ENCODE measurements around the gene SPOCK3. TPM values are rescaled to one million over a fixed set of nuclear protein-coding genes. Genes with fewer than 3 reads are reported as not detected.

Gene SPOCK3
- total and polyA plus RNA-seq, 2 of the 13 experiments (the other 11 are each of a cell fraction or from before 2014, with no cell fraction given): not detected

DNA sequence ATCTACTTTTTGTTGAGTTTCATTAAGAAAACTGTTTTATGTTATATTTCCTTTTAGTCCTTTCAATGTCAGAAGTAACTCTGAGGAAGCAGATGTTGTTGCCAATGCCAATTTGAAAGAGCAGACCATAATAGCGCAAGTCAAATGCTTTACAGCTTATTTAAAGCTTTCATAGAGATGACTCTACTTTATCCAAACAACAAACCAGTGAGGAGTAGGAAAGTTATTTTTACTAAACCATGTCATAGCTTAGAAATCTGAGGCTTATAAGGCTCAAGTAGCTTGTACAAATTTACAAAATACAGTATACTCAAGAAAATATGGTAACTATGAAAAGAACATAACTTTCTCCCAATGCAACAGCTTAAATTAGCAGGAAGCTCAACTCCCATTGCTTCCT, 40.1 kb upstream of the SPOCK3 start:
- ATAC-seq (no peak), DNase-seq (ENCODE audit: low spot score) (no peak), FAIRE-seq (no peak)
- no peak overlapping the region for H3K4me3 ChIP-seq (replicated peaks in 1 of 3; ENCODE audit: insufficient read depth in 1 of 3, low read depth in 2 of 3, low read length in 3 of 3)
- H3K79me2 ChIP-seq (ENCODE audit: insufficient read depth, low read length): no peaks in the 10 kb centered on the region
- BruUV-seq (replicated peaks): no TSS peak
- H3K9me3 ChIP-seq (ENCODE audit: low read length): no peaks in the 10 kb centered on the region
- ChIA-PET CTCF (ENCODE audit: low intra/inter-chr PET ratio, low total read pairs) (no interaction called here), POLR2A (no interaction called here)
- in situ Hi-C loops (cut with HindIII; ENCODE audit: extremely low pct_ligation_motif_present, low pct_unique_long_range_greater_than_20kb): no loop called here
- H3K36me3 ChIP-seq (replicated peaks in 1 of 2; ENCODE audit: control insufficient read depth in 1 of 2, insufficient read depth in 2 of 2, low read length in 2 of 2): no peaks in the 10 kb centered on the region
- TF ChIP-seq SYNCRIP (IDR thresholded peaks at IDR 0.05; ENCODE audit: insufficient read depth, low read depth, low read length) (no peak), ZNF563 (CRISPR knock-in tag; IDR thresholded peaks at IDR 0.05) (no peak), KLF13 (CRISPR knock-in tag; IDR thresholded peaks at IDR 0.05) (no peak), STAT5B (CRISPR knock-in tag; IDR thresholded peaks at IDR 0.05) (no peak), SIN3B (IDR thresholded peaks at IDR 0.05; ENCODE audit: low read length) (no peak), EED (CRISPR knock-in tag; IDR thresholded peaks at IDR 0.05) (no peak), ZNF354B (CRISPR knock-in tag; IDR thresholded peaks at IDR 0.05) (no peak), SIX4 (CRISPR knock-in tag; IDR thresholded peaks at IDR 0.05) (no peak), CREB1 (IDR thresholded peaks at IDR 0.05) (no peak), CREB1 (CRISPR knock-in tag; IDR thresholded peaks at IDR 0.05) (no peak), NFE2 (CRISPR knock-in tag; IDR thresholded peaks at IDR 0.05) (no peak)
- TF ChIP-seq, protein P1, sequence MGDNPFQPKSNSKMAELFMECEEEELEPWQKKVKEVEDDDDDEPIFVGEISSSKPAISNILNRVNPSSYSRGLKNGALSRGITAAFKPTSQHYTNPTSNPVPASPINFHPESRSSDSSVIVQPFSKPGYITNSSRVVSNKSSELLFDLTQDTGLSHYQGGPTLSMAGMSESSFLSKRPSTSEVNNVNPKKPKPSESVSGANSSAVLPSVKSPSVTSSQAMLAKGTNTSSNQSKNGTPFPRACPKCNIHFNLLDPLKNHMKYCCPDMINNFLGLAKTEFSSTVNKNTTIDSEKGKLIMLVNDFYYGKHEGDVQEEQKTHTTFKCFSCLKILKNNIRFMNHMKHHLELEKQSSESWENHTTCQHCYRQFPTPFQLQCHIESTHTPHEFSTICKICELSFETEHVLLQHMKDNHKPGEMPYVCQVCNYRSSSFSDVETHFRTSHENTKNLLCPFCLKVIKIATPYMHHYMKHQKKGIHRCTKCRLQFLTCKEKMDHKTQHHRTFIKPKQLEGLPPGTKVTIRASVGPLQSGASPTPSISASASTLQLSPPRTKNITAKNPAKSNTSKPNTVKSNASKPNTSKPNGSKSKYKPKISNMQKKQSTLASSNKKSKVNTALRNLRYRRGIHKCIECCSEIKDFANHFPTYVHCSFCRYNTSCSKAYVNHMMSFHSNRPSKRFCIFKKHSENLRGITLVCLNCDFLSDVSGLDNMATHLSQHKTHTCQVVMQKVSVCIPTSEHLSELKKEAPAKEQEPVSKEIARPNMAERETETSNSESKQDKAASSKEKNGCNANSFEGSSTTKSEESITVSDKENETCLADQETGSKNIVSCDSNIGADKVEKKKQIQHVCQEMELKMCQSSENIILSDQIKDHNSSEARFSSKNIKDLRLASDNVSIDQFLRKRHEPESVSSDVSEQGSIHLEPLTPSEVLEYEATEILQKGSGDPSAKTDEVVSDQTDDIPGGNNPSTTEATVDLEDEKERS (CRISPR knock-in tag; IDR thresholded peaks at IDR 0.05): no peak
- TF ChIP-seq, protein P2, sequence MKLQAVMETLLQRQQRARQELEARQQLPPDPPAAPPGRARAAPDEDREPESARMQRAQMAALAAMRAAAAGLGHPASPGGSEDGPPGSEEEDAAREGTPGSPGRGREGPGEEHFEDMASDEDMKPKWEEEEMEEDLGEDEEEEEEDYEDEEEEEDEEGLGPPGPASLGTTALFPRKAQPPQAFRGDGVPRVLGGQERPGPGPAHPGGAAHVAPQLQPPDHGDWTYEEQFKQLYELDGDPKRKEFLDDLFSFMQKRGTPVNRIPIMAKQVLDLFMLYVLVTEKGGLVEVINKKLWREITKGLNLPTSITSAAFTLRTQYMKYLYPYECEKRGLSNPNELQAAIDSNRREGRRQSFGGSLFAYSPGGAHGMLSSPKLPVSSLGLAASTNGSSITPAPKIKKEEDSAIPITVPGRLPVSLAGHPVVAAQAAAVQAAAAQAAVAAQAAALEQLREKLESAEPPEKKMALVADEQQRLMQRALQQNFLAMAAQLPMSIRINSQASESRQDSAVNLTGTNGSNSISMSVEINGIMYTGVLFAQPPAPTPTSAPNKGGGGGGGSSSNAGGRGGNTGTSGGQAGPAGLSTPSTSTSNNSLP (IDR thresholded peaks at IDR 0.05; ENCODE audit: low read depth, low read length): no peak
- TF ChIP-seq, protein P3, sequence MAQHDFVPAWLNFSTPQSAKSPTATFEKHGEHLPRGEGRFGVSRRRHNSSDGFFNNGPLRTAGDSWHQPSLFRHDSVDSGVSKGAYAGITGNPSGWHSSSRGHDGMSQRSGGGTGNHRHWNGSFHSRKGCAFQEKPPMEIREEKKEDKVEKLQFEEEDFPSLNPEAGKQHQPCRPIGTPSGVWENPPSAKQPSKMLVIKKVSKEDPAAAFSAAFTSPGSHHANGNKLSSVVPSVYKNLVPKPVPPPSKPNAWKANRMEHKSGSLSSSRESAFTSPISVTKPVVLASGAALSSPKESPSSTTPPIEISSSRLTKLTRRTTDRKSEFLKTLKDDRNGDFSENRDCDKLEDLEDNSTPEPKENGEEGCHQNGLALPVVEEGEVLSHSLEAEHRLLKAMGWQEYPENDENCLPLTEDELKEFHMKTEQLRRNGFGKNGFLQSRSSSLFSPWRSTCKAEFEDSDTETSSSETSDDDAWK (CRISPR knock-in tag; IDR thresholded peaks at IDR 0.05): no peak
- intact Hi-C loops (cut with micrococcal nuclease; ENCODE audit: unreplicated experiment): no loop called here
- no peak overlapping the region for H2AFZ ChIP-seq (ENCODE audit: low read length)
- no peak overlapping the region for H3K9ac ChIP-seq (ENCODE audit: insufficient read depth, low read depth, low read length)
- H3K27ac ChIP-seq (ENCODE audit: extremely low read length, insufficient read depth, low read length): no peak overlapping the region
- no peak overlapping the region for H3K4me2 ChIP-seq (ENCODE audit: low read depth, low read length)
- H3K27me3 ChIP-seq (ENCODE audit: control insufficient read depth in 1 of 2, insufficient read depth in 2 of 2, low read length in 2 of 2): no peaks in the 10 kb centered on the region
- no peaks in the 10 kb centered on the region for H3K4me1 ChIP-seq (ENCODE audit: insufficient read depth, low read length)
- H4K20me1 ChIP-seq (ENCODE audit: insufficient read depth, low read length): no peaks in the 10 kb centered on the region
- 56% methylated on average over 1 of the region's 1 CpG for WGBS (ENCODE audit: low lambda C conversion rate)
